HG03432 (cell line): Measurements from ENCODE around the gene ATP4B.

ENCODE experiments used
- ATAC-seq: cut with Tn5 transposase; IDR thresholded peaks from one replicate; pipeline ENCODE4 v1.9.1; 2021; ENCODE audit warnings: mild to moderate bottlenecking, moderate library complexity; ENCODE audit not compliant: unreplicated experiment

The ATP4B gene

GRCh38 chr13:113656831-113657671 lies 947 bp downstream of the ATP4B start:
- ATAC-seq, result no peak

- ATAC-seq, result no peak
Measured at GRCh38 chr13:113656003-113656588, 1.9 kb downstream of the ATP4B start.

- ATAC-seq, result no peak
Measured at GRCh38 chr13:113655346-113656002, 2.5 kb downstream of the ATP4B start.

- ATAC-seq, result no peak
Measured at GRCh38 chr13:113654591-113655345, 3.2 kb downstream of the ATP4B start.

DNA sequence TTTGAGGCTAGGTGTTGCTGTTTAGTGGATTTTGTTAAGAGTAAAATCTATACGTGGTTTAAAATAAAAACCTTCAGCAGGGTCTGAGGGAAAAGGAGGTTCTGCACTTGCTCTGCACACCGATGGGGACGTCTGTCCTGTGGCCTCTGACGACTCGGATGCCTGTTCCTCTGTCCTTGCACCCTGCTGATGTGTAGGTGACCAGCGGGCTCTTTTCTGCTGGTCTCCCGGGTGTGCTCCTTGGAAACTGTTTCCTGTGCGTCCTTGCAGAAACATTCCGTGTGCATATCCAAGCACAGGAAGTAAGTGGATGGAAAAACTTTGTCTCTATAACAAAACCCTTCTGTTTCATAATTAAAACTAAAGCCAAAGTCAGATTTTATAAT lies 3.8 kb downstream of the ATP4B start:
- ATAC-seq, result no peak

- ATAC-seq, result no peak
Measured at GRCh38 chr13:113653264-113654174, 4.5 kb downstream of the ATP4B start.

DNA sequence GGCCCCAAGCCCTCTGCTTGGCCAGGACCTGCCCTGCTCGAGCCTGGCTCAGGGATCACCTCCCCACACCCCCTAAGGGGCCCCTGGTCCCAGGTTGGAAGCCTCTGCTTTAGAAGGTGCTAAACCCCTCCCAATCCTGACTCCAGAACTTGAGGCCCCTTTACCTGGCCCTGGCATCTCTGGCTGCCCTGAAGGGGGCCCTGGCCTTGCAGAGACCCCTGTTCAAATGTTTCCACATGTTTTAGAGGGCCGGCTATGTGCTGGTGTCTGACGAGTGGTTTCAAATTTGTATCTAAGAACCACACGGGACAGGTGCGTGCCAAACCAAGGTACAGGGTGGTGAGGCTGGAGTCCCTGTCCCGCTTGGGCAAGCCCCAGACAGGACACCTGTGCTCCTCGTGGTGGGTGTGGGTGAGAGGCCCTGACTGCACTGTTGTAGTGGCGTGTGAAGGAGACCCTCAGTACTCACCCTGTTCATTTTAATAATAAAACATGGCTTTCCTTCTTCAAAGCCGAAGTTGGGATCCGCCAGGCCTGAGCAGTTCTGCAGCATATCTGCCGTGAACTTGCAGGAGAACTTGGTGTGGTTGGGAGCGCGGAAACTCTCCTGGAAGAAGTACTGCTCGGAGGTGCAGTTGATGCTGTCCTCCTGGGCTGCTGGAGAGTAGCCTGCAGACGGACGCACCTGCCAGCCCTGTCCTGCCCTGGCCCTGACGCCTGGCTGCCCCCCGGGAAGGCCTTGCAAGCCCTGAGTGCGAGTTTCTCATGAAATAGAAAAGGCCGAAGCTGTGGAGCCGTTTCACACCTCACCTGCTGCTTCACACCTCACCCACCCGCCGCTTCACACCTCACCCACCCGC lies 5.4 kb downstream of the ATP4B start:
- no peak for ATAC-seq

DNA sequence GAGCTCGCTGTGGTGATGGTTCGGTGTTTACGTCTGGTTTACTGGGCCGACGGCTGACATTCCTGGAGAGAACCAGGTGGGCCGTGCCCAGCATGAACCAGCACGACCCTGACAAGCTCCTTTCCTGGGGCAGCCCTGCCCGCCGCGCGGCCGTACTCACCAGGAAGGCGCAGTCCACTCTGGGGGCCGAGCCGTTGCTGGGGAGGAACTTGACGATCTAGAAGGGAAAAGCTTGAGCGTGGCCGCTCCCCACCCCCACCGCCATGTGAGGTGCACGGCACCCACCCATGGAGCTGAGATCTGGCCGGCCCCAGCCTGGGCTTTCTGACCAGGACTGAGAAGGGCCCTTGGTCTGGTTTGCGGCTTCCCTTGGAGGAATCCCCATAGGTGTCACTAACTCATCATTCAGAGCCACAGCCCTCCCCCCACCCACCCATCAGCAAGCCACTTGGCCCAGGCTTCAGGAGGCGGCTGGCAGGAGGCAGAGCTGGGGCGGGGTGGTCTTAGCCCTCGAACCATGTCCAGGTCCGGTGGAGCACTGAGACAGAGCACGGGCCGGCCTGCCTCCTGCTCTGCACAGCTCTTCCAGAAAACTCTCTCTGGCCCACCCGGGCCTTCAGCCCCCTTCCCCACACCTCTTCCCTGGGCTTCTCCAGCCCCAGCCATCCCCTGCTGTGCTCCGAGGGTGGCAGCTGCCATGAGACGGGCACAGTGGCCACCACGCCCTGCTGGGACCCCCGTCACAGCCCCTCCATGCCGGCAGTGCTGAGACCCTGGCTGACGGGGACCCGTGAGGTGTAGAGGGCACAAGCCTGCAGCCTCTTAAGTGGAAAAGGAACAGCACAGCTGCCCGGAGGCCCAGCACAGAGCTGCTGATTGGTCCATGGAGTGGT lies 6.2 kb downstream of the ATP4B start:
- no peak for ATAC-seq

DNA sequence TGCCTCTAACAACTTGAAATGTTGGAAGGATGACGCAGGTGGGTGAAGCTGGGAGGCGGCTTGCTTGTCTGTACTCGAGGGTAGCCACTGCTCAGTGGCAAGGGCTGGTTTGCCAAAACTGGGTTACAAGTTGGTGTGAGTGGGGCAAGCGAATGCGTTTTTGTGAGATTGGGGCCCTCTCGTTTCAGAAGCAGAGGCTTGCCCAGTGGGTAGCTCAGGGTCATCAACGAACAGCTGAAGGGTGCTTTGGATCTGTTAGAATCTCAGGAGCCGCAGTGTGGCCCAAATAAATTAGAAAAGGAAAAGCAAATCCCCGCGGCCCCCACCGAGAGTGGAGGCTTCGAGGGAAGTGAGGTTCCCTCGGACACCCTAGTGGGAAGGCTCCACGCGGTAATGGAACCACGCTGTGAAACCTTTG lies 7.3 kb downstream of the ATP4B start:
- ATAC-seq, result no peak

DNA sequence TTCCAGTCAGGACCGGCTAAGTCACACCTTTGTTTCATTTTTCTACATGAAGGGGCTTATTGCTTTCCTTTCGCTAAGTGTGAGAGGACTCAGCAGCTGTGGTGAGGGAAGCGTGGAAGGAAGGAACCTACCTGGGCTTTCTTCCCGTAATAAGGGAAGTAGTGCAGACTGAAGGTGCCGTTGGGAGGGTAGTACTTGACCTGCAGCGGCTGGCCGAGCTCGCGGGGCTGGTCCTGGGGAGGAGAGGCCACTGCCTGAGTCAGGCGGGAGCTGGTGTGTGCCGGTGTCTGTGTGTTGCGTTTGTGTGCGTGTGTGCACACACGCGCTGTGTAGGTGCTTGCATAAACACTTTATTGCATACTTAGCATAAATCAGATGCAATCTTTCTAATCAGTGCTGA lies 7.7 kb downstream of the ATP4B start:
- no peak for ATAC-seq

- no peak for ATAC-seq
Measured at GRCh38 chr13:113649212-113649611, 8.8 kb downstream of the ATP4B start.

- ATAC-seq, result no peak
Measured at GRCh38 chr13:113648216-113648610, 9.8 kb downstream of the ATP4B start.

DNA sequence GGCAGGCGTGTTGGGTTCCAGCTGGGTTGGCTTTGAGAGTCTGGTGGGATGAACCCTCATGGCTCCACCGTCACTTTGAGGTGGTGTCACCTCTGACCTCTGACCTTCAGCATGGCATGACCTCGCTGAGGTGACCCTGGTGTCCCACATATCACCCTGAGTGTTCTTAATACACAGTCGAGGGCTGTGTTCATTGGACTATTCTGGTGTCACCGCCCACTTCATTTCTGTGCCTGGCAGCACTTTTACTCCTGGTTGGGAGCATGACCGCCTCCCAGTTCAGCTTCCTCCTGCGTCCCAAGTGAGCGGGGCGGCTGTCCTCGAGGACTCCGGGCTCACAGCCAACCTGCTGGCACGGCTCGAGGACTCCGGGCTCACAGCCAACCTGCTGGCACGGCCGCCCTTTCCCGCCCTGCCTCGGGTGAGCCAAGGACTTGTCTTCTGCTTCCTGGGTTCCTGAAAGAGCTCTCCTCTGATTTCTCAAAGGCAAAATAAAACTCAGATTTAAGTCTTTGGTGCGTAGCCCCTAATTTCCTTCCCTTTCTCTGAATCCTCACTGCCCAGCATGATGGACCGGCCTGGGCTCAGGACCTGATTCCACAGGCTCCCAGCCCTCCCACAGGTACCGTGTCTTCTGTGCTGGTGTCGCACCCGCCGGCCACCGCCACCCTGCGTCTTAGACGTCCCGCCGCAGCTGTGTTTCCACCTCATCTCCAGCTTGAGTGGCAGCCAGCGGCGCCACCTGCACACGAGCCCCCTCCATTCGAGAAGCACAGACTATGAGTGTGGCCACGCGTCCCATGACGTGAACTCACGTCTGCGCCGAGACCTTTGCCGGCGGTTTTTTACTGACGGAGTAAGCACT lies 10.4 kb downstream of the ATP4B start:
- ATAC-seq, result no peak

GRCh38 chr13:113646921-113647340 lies 11.1 kb downstream of the ATP4B start:
- no peak for ATAC-seq

DNA sequence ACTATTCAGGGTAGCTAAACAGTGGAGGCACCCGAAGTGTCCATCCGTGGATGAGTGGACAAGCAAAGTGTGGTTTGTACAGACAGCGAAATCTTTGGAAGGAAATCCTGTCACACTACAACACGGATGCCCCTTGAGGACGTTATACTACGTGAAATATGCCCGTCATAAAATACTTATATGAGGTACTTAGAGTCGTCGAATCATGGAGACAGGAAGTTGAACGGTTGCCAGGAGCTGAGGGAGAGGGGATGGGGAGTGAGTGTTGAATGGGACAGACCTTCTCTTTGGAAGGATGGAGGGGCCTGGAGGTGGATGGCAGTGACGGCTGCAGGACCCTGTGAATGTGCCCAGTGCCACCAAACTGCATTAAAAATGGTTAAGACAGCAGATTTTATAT lies 11.6 kb downstream of the ATP4B start:
- ATAC-seq, result no peak

DNA sequence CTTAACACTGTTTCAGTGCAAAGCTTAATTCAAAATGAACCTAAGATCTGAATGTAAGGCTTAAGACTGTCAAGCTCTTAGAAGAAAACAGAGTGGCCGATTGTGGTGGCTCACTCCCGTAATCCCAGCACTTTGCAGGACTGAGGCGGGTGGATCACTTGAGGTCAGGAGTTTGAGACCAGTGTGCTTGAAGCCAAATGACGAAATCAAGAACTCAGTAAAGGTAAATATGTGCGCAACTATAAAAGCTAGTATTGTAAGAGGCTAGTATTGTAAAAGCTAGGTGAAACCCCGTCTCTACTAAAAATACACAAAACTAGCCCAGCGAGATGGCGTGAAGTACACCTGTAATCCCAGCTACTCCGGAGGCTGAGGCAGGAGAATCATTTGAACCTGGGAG lies 12.7 kb downstream of the ATP4B start:
- no peak for ATAC-seq

DNA sequence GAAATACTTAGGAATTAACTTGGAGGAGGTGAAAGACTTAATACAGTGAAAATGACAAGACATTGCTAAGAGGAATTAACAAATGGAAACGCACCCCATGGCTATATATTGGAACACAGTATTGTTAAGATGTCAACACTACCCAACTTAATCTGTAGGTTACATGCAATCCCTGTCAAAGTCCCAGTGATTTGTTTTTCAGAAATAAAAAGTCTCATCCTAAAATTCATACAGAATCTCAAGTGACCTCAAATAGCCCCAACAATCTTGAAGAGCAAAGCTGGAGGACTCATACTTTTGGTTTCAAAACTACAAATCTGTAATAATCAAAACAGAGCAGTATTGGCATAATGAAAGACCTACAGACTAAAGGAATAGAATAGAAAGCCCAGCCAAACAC lies 13.2 kb downstream of the ATP4B start:
- ATAC-seq, result no peak
